Transverse colon (tissue), 4 donors: Measurements from ENCODE around the gene THBS4.

ENCODE experiments used
- CTCF ChIP-seq, 5 experiments: fragments of 200-600 bp in 3 of 5; fragments of 450-650 bp in 2 of 5; sonication (generic) in 3 of 5; IDR thresholded peaks; 1 replicate in 2 of 5; 2 replicates in 3 of 5; pipeline ENCODE4 v1.5.1; 2016 to 2017; ENCODE audit warnings: antibody characterized with exemption in 5 of 5, inconsistent platforms in 3 of 5, mild to moderate bottlenecking in 2 of 5, moderate library complexity in 1 of 5
- EP300 ChIP-seq: sonication (generic); formaldehyde crosslinking; IDR thresholded peaks from one replicate; pipeline ENCODE4 v1.6.1; 2017; ENCODE audit warnings: antibody characterized with exemption, low read depth
- POLR2A ChIP-seq: fragments of 450-650 bp; IDR thresholded peaks from one replicate; pipeline ENCODE4 v1.6.1; 2016; ENCODE audit warnings: antibody characterized with exemption, mild to moderate bottlenecking, moderate library complexity
- POLR2AphosphoS5 ChIP-seq, 3 donors: sonication (generic); formaldehyde crosslinking; IDR thresholded peaks; one replicate each; pipeline ENCODE4 v1.6.1; 2016; ENCODE audit warnings: antibody characterized with exemption in 3 of 3

- TF ChIP-seq CTCF (IDR thresholded peaks at IDR 0.05) (no peak), POLR2A (no peak), EP300 (no peak), POLR2AphosphoS5 (IDR thresholded peaks at IDR 0.05) (no peak)
Measured at GRCh38 chr5:80031109-80031508, 4.0 kb upstream of the THBS4 start.
